Astrocyte (in vitro differentiated cells and primary cell): ENCODE results near the gene SEH1L. TPM values are rescaled to one million over a fixed set of nuclear protein-coding genes. Genes with fewer than 3 reads are reported as not detected.

Source experiments
- DNase-seq: peaks from one replicate; pipeline ENCODE4 v3.0.0-alpha.2; 2010; ENCODE audit warnings: low read depth
- FAIRE-seq: peaks from 2 replicates; lab custom pipeline; 2011; peaks lifted over from hg19 to GRCh38; lab: Jason Lieb, UNC
- H2AFZ ChIP-seq: 2 replicates; pipeline ENCODE4 v1.6.0; 2012; ENCODE audit warnings: low read depth, low read length, inconsistent platforms
- H3K27ac ChIP-seq: 2 replicates; pipeline ENCODE4 v1.5.1; 2011; ENCODE audit warnings: low read depth, low read length, inconsistent platforms
- H3K27me3 ChIP-seq: 2 replicates; pipeline ENCODE4 v1.6.0; 2011; ENCODE audit warnings: low read length, inconsistent platforms; ENCODE audit not compliant: insufficient read depth
- H3K36me3 ChIP-seq: 2 replicates; pipeline ENCODE4 v1.5.1; 2011; ENCODE audit warnings: low read length, inconsistent platforms; ENCODE audit not compliant: insufficient read depth
- H3K4me1 ChIP-seq: 2 replicates; pipeline ENCODE4 v1.5.1; 2011; ENCODE audit warnings: low read length, inconsistent platforms; ENCODE audit not compliant: insufficient read depth
- H3K4me2 ChIP-seq: 2 replicates; pipeline ENCODE4 v1.6.0; 2012; ENCODE audit warnings: low read length, inconsistent platforms
- H3K4me3 ChIP-seq: 2 replicates; pipeline ENCODE4 v1.5.1; 2011; ENCODE audit warnings: low read depth, mild to moderate bottlenecking, low read length, inconsistent platforms; ENCODE audit not compliant: insufficient read depth
- H3K79me2 ChIP-seq: 2 replicates; pipeline ENCODE4 v1.6.0; 2012; ENCODE audit warnings: mild to moderate bottlenecking, low read length, inconsistent platforms; ENCODE audit not compliant: insufficient read depth
- H3K9ac ChIP-seq: 2 replicates; pipeline ENCODE4 v1.6.0; 2012; ENCODE audit warnings: mild to moderate bottlenecking, low read length, inconsistent platforms
- H3K9me3 ChIP-seq: 2 replicates; pipeline ENCODE4 v1.5.1; 2012; ENCODE audit warnings: low read depth, mild to moderate bottlenecking, low read length, inconsistent platforms; ENCODE audit not compliant: insufficient read depth
- H4K20me1 ChIP-seq: 2 replicates; pipeline ENCODE4 v1.6.0; 2012; ENCODE audit warnings: low read length, inconsistent platforms; ENCODE audit not compliant: insufficient read depth
- H3K27ac Mint-ChIP-seq: one replicate; pipeline ENCODE4 v1.8.0; 2021; ENCODE audit warnings: mild to moderate bottlenecking, mixed read lengths; ENCODE audit not compliant: unreplicated experiment
- H3K27me3 Mint-ChIP-seq: one replicate; pipeline ENCODE4 v1.8.0; 2021; ENCODE audit warnings: low read depth, mixed read lengths; ENCODE audit not compliant: unreplicated experiment
- H3K36me3 Mint-ChIP-seq: one replicate; pipeline ENCODE4 v1.8.0; 2021; ENCODE audit warnings: low read depth, mixed read lengths; ENCODE audit not compliant: unreplicated experiment
- H3K4me1 Mint-ChIP-seq: one replicate; pipeline ENCODE4 v1.8.0; 2021; ENCODE audit warnings: low read depth, mixed read lengths; ENCODE audit not compliant: unreplicated experiment
- H3K4me3 Mint-ChIP-seq: one replicate; pipeline ENCODE4 v1.8.0; 2021; ENCODE audit warnings: mild to moderate bottlenecking, moderate library complexity, mixed read lengths; ENCODE audit not compliant: unreplicated experiment
- H3K9me3 Mint-ChIP-seq: one replicate; pipeline ENCODE4 v1.8.0; 2021; ENCODE audit warnings: mild to moderate bottlenecking, mixed read lengths; ENCODE audit not compliant: unreplicated experiment
- EZH2 ChIP-seq: IDR thresholded peaks from 2 replicates; pipeline ENCODE4 v1.6.1; 2012; ENCODE audit warnings: mild to moderate bottlenecking, low read length, inconsistent platforms; ENCODE audit not compliant: insufficient read depth
- total RNA-seq: library from RNA; stranded (reverse); gene quantifications from 2 replicates; pipeline ENCODE4 v1.2.1, GENCODE V29; 2021
- TF ChIP-seq, protein P1 (sequence below): IDR thresholded peaks from 2 replicates; pipeline ENCODE4 v1.5.1; 2011; ENCODE audit warnings: low read depth, mild to moderate bottlenecking, inconsistent platforms, low read length, moderate library complexity; ENCODE audit not compliant: insufficient read depth

SEH1L gene
- total RNA-seq, 1 donor from 2014 or later = 43.9 TPM

DNA sequence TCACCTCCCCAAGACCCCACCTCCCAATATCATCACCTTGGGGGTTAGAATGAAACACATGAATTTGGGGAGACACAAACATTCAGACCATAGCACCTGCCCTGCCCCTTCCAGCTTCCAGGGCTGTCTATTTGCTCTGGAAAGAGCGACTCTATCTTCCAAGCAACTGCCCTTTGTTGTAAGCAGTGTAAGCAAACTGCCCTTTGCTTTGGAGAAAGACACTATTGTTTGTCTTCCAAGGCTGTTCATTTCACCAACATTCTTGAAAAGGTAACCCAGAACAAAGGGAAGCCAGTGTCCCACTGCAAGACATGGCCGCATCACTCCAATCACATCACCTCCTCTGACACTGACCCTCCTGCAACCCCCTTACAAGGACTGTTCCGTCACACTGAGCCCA lies 16.9 kb upstream of the SEH1L start:
- Histone ChIP-seq H4K20me1 (no peaks in the 10 kb centered on the region), H3K4me2 (no peak overlapping the region), H2AFZ (no peak overlapping the region), H3K9ac (no peak overlapping the region), H3K9me3 (no peaks in the 10 kb centered on the region), H3K4me1 (peaks cover 3% of the 10 kb centered on the region), H3K36me3 (no peaks in the 10 kb centered on the region), H3K4me3 (no peak overlapping the region), H3K27me3 (peaks cover 5% of the 10 kb centered on the region), H3K79me2 (no peaks in the 10 kb centered on the region), H3K27ac (no peak overlapping the region)
- Mint-ChIP-seq H3K36me3 (peaks cover 1% of the 10 kb centered on the region), H3K4me1 (no peaks in the 10 kb centered on the region), H3K27me3 (peaks cover 6% of the 10 kb centered on the region), H3K9me3 (peaks cover 4% of the 10 kb centered on the region), H3K27ac (no peak overlapping the region), H3K4me3 (no peak overlapping the region)
- DNase-seq = no peak
- TF ChIP-seq, protein P1, sequence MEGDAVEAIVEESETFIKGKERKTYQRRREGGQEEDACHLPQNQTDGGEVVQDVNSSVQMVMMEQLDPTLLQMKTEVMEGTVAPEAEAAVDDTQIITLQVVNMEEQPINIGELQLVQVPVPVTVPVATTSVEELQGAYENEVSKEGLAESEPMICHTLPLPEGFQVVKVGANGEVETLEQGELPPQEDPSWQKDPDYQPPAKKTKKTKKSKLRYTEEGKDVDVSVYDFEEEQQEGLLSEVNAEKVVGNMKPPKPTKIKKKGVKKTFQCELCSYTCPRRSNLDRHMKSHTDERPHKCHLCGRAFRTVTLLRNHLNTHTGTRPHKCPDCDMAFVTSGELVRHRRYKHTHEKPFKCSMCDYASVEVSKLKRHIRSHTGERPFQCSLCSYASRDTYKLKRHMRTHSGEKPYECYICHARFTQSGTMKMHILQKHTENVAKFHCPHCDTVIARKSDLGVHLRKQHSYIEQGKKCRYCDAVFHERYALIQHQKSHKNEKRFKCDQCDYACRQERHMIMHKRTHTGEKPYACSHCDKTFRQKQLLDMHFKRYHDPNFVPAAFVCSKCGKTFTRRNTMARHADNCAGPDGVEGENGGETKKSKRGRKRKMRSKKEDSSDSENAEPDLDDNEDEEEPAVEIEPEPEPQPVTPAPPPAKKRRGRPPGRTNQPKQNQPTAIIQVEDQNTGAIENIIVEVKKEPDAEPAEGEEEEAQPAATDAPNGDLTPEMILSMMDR = no peak
- no peak for TF ChIP-seq EZH2
- no peak for FAIRE-seq

DNA sequence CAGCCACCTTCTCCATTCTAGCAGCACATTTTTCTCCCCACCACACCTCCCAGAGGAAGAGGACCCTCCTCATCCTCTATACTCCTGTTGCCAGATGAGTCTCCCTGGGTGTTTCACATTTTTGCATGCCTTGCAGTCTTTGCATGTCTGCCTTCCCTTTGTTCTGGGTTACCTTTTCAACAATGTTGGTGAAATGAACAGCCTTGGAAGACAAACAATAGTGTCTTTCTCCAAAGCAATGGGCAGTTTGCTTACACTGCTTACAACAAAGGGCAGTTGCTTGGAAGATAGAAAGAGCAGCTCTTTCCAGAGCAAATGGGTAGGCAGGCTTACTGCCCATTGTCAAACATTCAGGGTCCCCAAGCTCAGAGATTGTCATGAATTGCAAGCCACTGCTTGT lies 14.5 kb upstream of the SEH1L start:
- H3K4me3 Mint-ChIP-seq = no peak overlapping the region
- TF ChIP-seq, protein P1 = no peak
- TF ChIP-seq EZH2 = no peak
- H3K4me1 Mint-ChIP-seq = no peaks in the 10 kb centered on the region
- Histone ChIP-seq H2AFZ (no peak overlapping the region), H3K36me3 (no peaks in the 10 kb centered on the region), H3K27me3 (peaks cover 5% of the 10 kb centered on the region), H3K79me2 (no peaks in the 10 kb centered on the region), H3K9ac (no peak overlapping the region), H3K4me3 (no peak overlapping the region), H3K27ac (no peak overlapping the region), H3K4me1 (peaks cover 3% of the 10 kb centered on the region), H3K4me2 (no peak overlapping the region), H4K20me1 (no peaks in the 10 kb centered on the region), H3K9me3 (no peaks in the 10 kb centered on the region)
- peaks cover 12% of the 10 kb centered on the region for H3K27me3 Mint-ChIP-seq
- FAIRE-seq (no peak), DNase-seq (no peak)
- peaks cover 4% of the 10 kb centered on the region for H3K9me3 Mint-ChIP-seq
- H3K36me3 Mint-ChIP-seq = peaks cover 1% of the 10 kb centered on the region
- no peak overlapping the region for H3K27ac Mint-ChIP-seq

DNA sequence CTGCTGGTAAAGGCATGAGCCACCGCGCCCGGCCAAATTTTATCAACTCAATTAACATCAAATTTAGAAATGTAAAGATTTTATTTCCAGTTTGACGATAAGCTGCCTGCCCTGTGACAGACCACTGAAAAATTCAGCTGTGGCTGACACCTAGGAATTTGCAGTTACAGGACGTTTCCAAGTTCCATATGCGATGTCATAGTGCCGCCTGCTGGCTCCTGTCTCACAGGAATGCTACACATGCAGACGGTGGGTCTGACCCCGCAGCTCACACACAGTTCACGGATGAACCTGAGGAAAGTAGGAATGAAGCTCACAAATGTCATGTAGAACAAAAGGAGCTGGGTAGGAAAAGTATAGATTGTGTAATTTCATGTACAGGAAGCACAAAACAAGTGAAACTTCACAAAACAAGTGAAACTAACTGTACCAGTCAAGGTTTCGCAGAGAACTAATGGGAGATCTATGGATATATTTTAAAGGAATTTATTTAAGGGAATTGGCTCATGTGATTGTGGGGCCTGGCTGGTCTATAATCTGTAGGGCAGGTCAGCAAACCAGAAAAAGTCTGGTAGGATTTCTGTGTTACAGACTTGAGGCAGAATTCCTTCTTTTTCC lies 13.2 kb upstream of the SEH1L start:
- Histone ChIP-seq H2AFZ (peak overlapping the region; percentile 21), H3K4me3 (no peak overlapping the region), H3K36me3 (no peaks in the 10 kb centered on the region), H3K27me3 (peaks cover 5% of the 10 kb centered on the region), H3K79me2 (no peaks in the 10 kb centered on the region), H3K27ac (no peak overlapping the region), H3K4me1 (peaks cover 3% of the 10 kb centered on the region), H3K4me2 (peak overlapping the region; percentile 46), H4K20me1 (no peaks in the 10 kb centered on the region), H3K9me3 (no peaks in the 10 kb centered on the region), H3K9ac (no peak overlapping the region)
- H3K27ac Mint-ChIP-seq = no peak overlapping the region
- peaks cover 1% of the 10 kb centered on the region for H3K36me3 Mint-ChIP-seq
- no peak overlapping the region for H3K4me3 Mint-ChIP-seq
- FAIRE-seq = peak; percentile 73
- H3K4me1 Mint-ChIP-seq = no peaks in the 10 kb centered on the region
- no peak for TF ChIP-seq EZH2
- TF ChIP-seq, protein P1 = peak; percentile 97
- peaks cover 4% of the 10 kb centered on the region for H3K9me3 Mint-ChIP-seq
- peaks cover 12% of the 10 kb centered on the region for H3K27me3 Mint-ChIP-seq
- DNase-seq = peak; percentile 64
